Endothelial cell (in vitro differentiated cells): ENCODE results near the gene PAAF1. TPM values are rescaled to one million over a fixed set of nuclear protein-coding genes. Genes with fewer than 3 reads are reported as not detected.
A peak's percentile ranks its signal among the peaks of the same experiment; 100 is the strongest.

Source experiments
- DNase-seq: peaks from one replicate; pipeline ENCODE4 v3.0.0; 2021; ENCODE audit warnings: low spot score
- H3K27ac Mint-ChIP-seq: one replicate; pipeline ENCODE4 v1.8.0; 2021; ENCODE audit warnings: mixed read lengths, inconsistent platforms; ENCODE audit not compliant: unreplicated experiment
- H3K27me3 Mint-ChIP-seq: one replicate; pipeline ENCODE4 v1.8.0; 2021; ENCODE audit warnings: mild to moderate bottlenecking, moderate library complexity, mixed read lengths, inconsistent platforms; ENCODE audit not compliant: unreplicated experiment
- H3K36me3 Mint-ChIP-seq: one replicate; pipeline ENCODE4 v1.8.0; 2021; ENCODE audit warnings: mild to moderate bottlenecking, low read depth, mixed read lengths, inconsistent platforms; ENCODE audit not compliant: unreplicated experiment
- H3K4me1 Mint-ChIP-seq: one replicate; pipeline ENCODE4 v1.8.0; 2021; ENCODE audit warnings: mild to moderate bottlenecking, mixed read lengths, inconsistent platforms; ENCODE audit not compliant: unreplicated experiment
- H3K4me3 Mint-ChIP-seq: one replicate; pipeline ENCODE4 v1.8.0; 2021; ENCODE audit warnings: mild to moderate bottlenecking, mixed read lengths, inconsistent platforms; ENCODE audit not compliant: unreplicated experiment
- H3K9me3 Mint-ChIP-seq: one replicate; pipeline ENCODE4 v1.8.0; 2021; ENCODE audit warnings: mixed read lengths, inconsistent platforms; ENCODE audit not compliant: unreplicated experiment
- total RNA-seq: library from RNA; stranded (reverse); fragmentation: NEBNext Ultra II Directional; extraction: Animal tissue kit (Norgen Biotek cat#: 25700); gene quantifications from one replicate; pipeline ENCODE4 v1.2.1, GENCODE V29; 2021; ENCODE audit not compliant: unreplicated experiment
- TF ChIP-seq, protein P1 (sequence below): fragments of 200-600 bp; sonication (generic); IDR thresholded peaks from one replicate; pipeline ENCODE4 v1.5.0; 2021; ENCODE audit warnings: antibody characterized with exemption; ENCODE audit not compliant: unreplicated experiment

PAAF1 gene
- total RNA-seq, 1 donor from 2014 or later, result 20.3 TPM

DNA sequence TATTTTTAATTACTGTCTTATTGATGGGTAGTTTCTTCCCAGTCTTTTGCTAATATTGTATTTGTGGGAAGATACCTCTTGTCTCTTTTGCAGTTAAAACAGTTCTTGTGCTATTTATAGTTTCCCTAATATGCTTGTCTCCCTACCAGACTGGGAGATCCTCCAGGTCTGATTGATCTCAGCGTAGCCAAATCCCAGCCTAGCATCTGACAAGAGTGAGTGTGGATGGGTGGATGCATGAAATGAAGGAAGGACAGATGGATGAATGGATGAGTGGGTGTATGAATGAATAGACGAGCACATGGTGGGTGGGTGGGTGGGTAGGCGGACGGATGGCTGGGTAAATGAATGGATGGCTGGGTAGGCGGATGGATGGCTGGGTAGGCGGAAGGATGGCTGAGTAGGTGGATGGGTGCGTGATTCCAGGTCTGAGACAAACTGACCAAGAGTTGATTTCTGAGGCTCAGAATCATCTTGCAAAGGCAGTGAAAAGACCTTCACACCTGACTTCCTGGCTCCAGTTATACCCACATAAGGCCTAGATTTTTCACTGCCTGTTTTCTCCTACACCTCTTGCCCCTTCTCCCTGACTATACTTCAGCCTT, 85.4 kb downstream of the PAAF1 start:
- TF ChIP-seq, protein P1, sequence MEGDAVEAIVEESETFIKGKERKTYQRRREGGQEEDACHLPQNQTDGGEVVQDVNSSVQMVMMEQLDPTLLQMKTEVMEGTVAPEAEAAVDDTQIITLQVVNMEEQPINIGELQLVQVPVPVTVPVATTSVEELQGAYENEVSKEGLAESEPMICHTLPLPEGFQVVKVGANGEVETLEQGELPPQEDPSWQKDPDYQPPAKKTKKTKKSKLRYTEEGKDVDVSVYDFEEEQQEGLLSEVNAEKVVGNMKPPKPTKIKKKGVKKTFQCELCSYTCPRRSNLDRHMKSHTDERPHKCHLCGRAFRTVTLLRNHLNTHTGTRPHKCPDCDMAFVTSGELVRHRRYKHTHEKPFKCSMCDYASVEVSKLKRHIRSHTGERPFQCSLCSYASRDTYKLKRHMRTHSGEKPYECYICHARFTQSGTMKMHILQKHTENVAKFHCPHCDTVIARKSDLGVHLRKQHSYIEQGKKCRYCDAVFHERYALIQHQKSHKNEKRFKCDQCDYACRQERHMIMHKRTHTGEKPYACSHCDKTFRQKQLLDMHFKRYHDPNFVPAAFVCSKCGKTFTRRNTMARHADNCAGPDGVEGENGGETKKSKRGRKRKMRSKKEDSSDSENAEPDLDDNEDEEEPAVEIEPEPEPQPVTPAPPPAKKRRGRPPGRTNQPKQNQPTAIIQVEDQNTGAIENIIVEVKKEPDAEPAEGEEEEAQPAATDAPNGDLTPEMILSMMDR, result no peak
- Mint-ChIP-seq H3K36me3 (no peaks in the 10 kb centered on the region), H3K27ac (no peak overlapping the region), H3K9me3 (no peaks in the 10 kb centered on the region), H3K4me1 (no peaks in the 10 kb centered on the region), H3K4me3 (no peak overlapping the region), H3K27me3 (peaks cover 5% of the 10 kb centered on the region)
- DNase-seq, result no peak

DNA sequence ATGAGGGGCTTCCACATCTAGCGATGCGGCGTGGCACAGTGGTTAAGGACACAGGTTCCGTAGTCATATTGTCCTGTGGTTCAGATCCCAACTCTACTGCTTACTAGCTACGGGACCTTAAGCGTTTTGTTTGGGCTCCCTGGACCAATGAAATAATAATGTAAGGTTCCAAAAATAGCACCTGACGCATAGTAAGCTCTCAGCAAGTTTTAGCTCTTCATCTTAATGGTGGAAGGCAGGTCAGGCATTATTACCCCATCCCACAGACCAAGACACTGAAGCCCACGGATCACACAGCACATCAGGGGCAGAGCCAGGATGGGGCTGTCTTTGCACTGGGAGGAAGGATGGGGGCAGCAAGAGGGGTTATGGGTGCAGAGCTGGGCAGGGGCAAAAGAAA, 87.1 kb downstream of the PAAF1 start:
- Mint-ChIP-seq H3K9me3 (no peaks in the 10 kb centered on the region), H3K36me3 (no peaks in the 10 kb centered on the region), H3K4me1 (no peaks in the 10 kb centered on the region), H3K27me3 (peaks cover 5% of the 10 kb centered on the region), H3K4me3 (no peak overlapping the region), H3K27ac (peak overlapping the region; percentile 67)
- DNase-seq, result no peak
- TF ChIP-seq, protein P1, result no peak

DNA sequence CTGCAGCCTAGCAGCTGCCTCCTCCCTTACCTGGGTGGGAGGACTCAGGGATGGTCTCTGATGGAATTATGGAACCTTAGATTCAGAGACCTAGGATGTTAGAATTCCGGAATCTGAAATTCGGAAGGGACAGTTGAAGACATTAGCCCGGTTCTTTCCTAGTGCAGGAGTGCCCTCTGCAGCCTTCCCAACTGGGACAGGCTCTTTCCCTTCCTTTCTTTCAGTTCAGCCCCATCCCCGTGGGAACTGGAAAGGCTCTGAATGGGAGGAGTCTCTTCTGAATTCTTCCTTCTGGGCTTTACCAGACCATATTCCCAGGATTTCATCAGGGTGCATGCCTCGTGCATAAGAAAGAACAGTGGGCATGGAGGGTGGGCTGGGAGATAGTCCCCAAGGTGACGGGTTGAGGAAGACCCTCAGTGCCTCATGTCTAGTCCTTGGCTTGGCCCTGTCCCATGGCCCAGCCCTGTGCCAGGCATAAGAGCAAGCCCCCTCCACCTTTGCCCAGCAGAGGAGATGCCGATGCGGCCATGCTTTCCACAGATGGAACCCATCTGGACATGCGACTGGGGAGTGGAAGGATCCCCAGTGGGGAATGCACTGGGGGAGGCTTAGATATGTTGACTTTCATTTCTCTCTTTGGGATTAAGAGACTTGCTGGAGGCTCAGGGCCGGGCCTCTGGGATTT, 88.4 kb downstream of the PAAF1 start:
- no peak overlapping the region for H3K4me3 Mint-ChIP-seq
- H3K9me3 Mint-ChIP-seq, result no peaks in the 10 kb centered on the region
- no peak for DNase-seq
- no peak overlapping the region for H3K27ac Mint-ChIP-seq
- H3K4me1 Mint-ChIP-seq, result no peaks in the 10 kb centered on the region
- no peaks in the 10 kb centered on the region for H3K36me3 Mint-ChIP-seq
- H3K27me3 Mint-ChIP-seq, result peaks cover 6% of the 10 kb centered on the region
- TF ChIP-seq, protein P1, result no peak

DNA sequence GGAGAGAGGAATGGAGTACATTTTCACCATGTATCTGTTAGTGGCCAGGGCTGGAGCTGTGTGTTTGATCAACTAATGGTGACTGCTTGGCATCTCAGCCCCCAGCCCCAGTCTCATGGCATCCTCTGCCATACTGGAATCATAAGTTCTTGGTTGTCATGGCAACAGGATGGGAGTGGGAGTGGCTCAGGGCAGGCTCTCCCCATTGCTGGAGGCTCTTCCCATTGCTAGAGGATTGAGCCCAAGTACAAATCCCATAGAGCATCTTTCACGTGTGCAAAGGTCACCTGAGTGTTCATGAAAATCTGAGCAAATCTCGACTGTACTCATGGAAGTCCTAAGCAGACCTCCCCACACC, 88.9 kb downstream of the PAAF1 start:
- Mint-ChIP-seq H3K27ac (no peak overlapping the region), H3K36me3 (no peaks in the 10 kb centered on the region), H3K9me3 (no peaks in the 10 kb centered on the region), H3K4me3 (no peak overlapping the region), H3K27me3 (peaks cover 6% of the 10 kb centered on the region), H3K4me1 (no peaks in the 10 kb centered on the region)
- no peak for DNase-seq
- TF ChIP-seq, protein P1, result no peak

DNA sequence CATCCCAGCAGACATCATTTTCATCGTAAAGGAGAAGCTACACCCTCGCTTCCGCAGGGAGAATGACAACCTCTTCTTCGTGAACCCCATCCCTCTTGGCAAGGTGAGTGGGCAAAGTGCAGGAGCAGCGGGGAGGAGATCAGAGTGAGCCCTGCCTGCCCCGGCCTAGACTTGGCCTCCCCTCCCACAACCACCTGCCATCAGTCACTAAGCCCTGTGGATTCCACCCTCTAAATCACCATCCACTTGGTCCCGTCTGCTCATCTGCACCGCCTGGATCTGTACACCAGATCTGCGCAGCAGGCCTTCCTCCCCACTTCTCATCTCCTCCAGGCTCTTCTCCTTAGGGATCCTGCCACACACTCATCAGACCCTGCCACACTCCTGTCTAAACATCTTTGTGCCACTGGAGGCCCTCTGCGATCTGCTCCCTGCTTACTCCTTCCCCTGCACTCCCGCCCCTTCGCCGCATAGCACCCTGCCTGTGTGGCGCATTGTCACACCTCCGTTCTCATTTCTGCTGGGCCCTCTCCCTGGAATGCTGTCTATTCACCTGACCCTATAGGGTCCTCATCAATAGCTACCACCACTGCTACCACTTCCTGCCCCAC, 91.7 kb downstream of the PAAF1 start:
- Mint-ChIP-seq H3K4me1 (no peaks in the 10 kb centered on the region), H3K27ac (peak overlapping the region; percentile 3), H3K4me3 (no peak overlapping the region), H3K36me3 (no peaks in the 10 kb centered on the region), H3K27me3 (peaks cover 6% of the 10 kb centered on the region), H3K9me3 (no peaks in the 10 kb centered on the region)
- TF ChIP-seq, protein P1, result no peak
- no peak for DNase-seq
